Neuronal stem cell (in vitro differentiated cells): ENCODE results near the gene SLC66A2.
A peak's percentile ranks its signal among the peaks of the same experiment; 100 is the strongest.

Experiments
- DNase-seq: peaks from one replicate; pipeline ENCODE4 v3.0.0-alpha.2; 2013; ENCODE audit warnings: low spot score
- H2AFZ ChIP-seq: one replicate; pipeline ENCODE4 v1.6.1; 2013; ENCODE audit warnings: mild to moderate bottlenecking, low read length, inconsistent platforms
- H2AK5ac ChIP-seq: 2 replicates; pipeline ENCODE4 v1.6.1; 2013; ENCODE audit warnings: low read depth, mild to moderate bottlenecking, inconsistent platforms, low read length, moderate library complexity, mixed read lengths
- H2BK120ac ChIP-seq: 2 replicates; pipeline ENCODE4 v1.6.1; 2013; ENCODE audit warnings: low read depth, mild to moderate bottlenecking, inconsistent platforms, low read length, moderate library complexity, mixed read lengths
- H2BK12ac ChIP-seq: one replicate; pipeline ENCODE4 v1.6.1; 2013; ENCODE audit warnings: low read length, inconsistent platforms
- H2BK15ac ChIP-seq: 2 replicates; pipeline ENCODE4 v1.6.1; 2013; ENCODE audit warnings: mild to moderate bottlenecking, low read length, inconsistent platforms, mixed read lengths
- H2BK5ac ChIP-seq: one replicate; pipeline ENCODE4 v1.6.1; 2013; ENCODE audit warnings: inconsistent platforms, mild to moderate bottlenecking, low read length, moderate library complexity
- H3K14ac ChIP-seq: one replicate; pipeline ENCODE4 v1.6.1; 2013; ENCODE audit warnings: low read length, inconsistent platforms
- H3K18ac ChIP-seq: 2 replicates; pipeline ENCODE4 v1.6.1; 2013; ENCODE audit warnings: low read length, inconsistent platforms
- H3K23ac ChIP-seq: 2 replicates; pipeline ENCODE4 v1.6.1; 2013; ENCODE audit warnings: low read depth, mild to moderate bottlenecking, mixed read lengths, low read length, inconsistent platforms; ENCODE audit not compliant: poor library complexity
- H3K27ac ChIP-seq: replicated peaks from 3 replicates; pipeline ENCODE4 v1.5.1; 2013; ENCODE audit warnings: low read length, inconsistent platforms
- H3K27me3 ChIP-seq, 3 experiments: 2 replicates each; pipeline ENCODE4 v1.6.1; 2013; ENCODE audit warnings: low read length in 3 of 3, mild to moderate bottlenecking in 2 of 3, inconsistent platforms in 1 of 3, low read depth in 1 of 3, mixed read lengths in 1 of 3, moderate library complexity in 1 of 3; ENCODE audit not compliant: control insufficient read depth in 3 of 3, insufficient read depth in 3 of 3
- H3K36me3 ChIP-seq, 2 donors: replicated peaks in 1 of 2; 2 replicates each; pipeline ENCODE4 v1.6.1; 2013; ENCODE audit warnings: low read length in 2 of 2; ENCODE audit not compliant: control insufficient read depth in 2 of 2, insufficient read depth in 2 of 2
- H3K4ac ChIP-seq: 2 replicates; pipeline ENCODE4 v1.6.1; 2013; ENCODE audit warnings: inconsistent platforms, mild to moderate bottlenecking, low read length, moderate library complexity
- H3K4me1 ChIP-seq, 2 donors: 1 replicate in 1 of 2; 2 replicates in 1 of 2; pipeline ENCODE4 v1.6.1; 2013; ENCODE audit warnings: low read length in 2 of 2, low read depth in 1 of 2; ENCODE audit not compliant: control insufficient read depth in 2 of 2, insufficient read depth in 1 of 2
- H3K4me2 ChIP-seq: one replicate; pipeline ENCODE4 v1.6.1; 2013; ENCODE audit warnings: mild to moderate bottlenecking, low read length, inconsistent platforms; ENCODE audit not compliant: insufficient read depth, poor library complexity, severe bottlenecking
- H3K4me3 ChIP-seq, 2 donors: 2 replicates each; pipeline ENCODE4 v1.5.1; 2013; ENCODE audit warnings: low read length in 2 of 2, mild to moderate bottlenecking in 2 of 2, inconsistent platforms in 1 of 2, moderate library complexity in 1 of 2
- H3K79me1 ChIP-seq: one replicate; pipeline ENCODE4 v1.6.1; 2013; ENCODE audit warnings: low read depth, mild to moderate bottlenecking, inconsistent platforms, low read length, moderate library complexity
- H3K9ac ChIP-seq: one replicate; pipeline ENCODE4 v1.6.1; 2013; ENCODE audit warnings: mild to moderate bottlenecking, low read depth, low read length, inconsistent platforms; ENCODE audit not compliant: poor library complexity
- H3K9me3 ChIP-seq, 2 donors: replicated peaks in 1 of 2; 2 replicates each; pipeline versions ENCODE3 to v1.6.1; 2013; ENCODE audit warnings: low read length in 2 of 2, mild to moderate bottlenecking in 2 of 2, inconsistent platforms in 1 of 2, low read depth in 1 of 2, mixed read lengths in 1 of 2, moderate library complexity in 1 of 2; ENCODE audit not compliant: control insufficient read depth in 2 of 2, insufficient read depth in 1 of 2
- H4K8ac ChIP-seq: one replicate; pipeline ENCODE4 v1.6.1; 2013; ENCODE audit warnings: low read depth, mild to moderate bottlenecking, inconsistent platforms, low read length, moderate library complexity
- H4K91ac ChIP-seq: one replicate; pipeline ENCODE4 v1.6.1; 2013; ENCODE audit warnings: low read length, low read depth, mild to moderate bottlenecking, inconsistent platforms; ENCODE audit not compliant: poor library complexity
- WGBS, 2 donors: extraction: QIAGEN DNeasy Blood & Tissue Kit; methylation state at CpG; one replicate each; pipeline ENCODE4 v1.1.7; 2013; ENCODE audit warnings: missing lambda C conversion rate in 2 of 2, mixed read lengths in 1 of 2; ENCODE audit not compliant: insufficient read length in 2 of 2, insufficient replicate concordance in 1 of 2; ENCODE audit errors: extremely low coverage in 2 of 2; 5-methylcytosine and 5-hydroxymethylcytosine counted together

SLC66A2 gene

GRCh38 chr18:79873449-79874110 is 77.9 kb downstream of the SLC66A2 start:
- H3K18ac ChIP-seq, result peak overlapping the region; percentile 81
- no peak overlapping the region for H2AFZ ChIP-seq
- H3K14ac ChIP-seq, result peak overlapping the region; percentile 14
- peak overlapping the region; percentile 83 for H4K8ac ChIP-seq
- DNase-seq, result no peak
- H3K79me1 ChIP-seq, result no peaks in the 10 kb centered on the region
- peak overlapping the region; percentile 12 for H3K9ac ChIP-seq
- H2AK5ac ChIP-seq, result peak overlapping the region; percentile 71
- no peak overlapping the region for H3K4me3 ChIP-seq
- H4K91ac ChIP-seq, result no peak overlapping the region
- peak overlapping the region; percentile 95 for H2BK15ac ChIP-seq
- H3K36me3 ChIP-seq, result no peaks in the 10 kb centered on the region
- H3K4ac ChIP-seq, result no peak overlapping the region
- H3K4me1 ChIP-seq, result peaks cover 2 to 13% of the 10 kb centered on the region in 2 donors
- no peak overlapping the region for H2BK5ac ChIP-seq
- H3K23ac ChIP-seq, result no peak overlapping the region
- H3K9me3 ChIP-seq, result no peaks in the 10 kb centered on the region
- peaks cover 0 to 32% (median 0%) of the 10 kb centered on the region in 3 experiments for H3K27me3 ChIP-seq
- no peak overlapping the region for H3K27ac ChIP-seq
- no peak overlapping the region for H2BK120ac ChIP-seq
- H2BK12ac ChIP-seq, result no peak overlapping the region
- no CpG with 5 or more reads among the region's 34 CpGs for WGBS, 2 donors
- no peak overlapping the region for H3K4me2 ChIP-seq

GRCh38 chr18:79872527-79873444 is 78.7 kb downstream of the SLC66A2 start:
- Histone ChIP-seq H3K27ac (peak overlapping the region; percentile 24), H4K8ac (no peak overlapping the region), H3K18ac (peak overlapping the region; percentile 77), H2BK12ac (no peak overlapping the region), H3K9ac (no peak overlapping the region), H3K4me1 (peaks cover 2 to 13% of the 10 kb centered on the region in 2 donors), H2AK5ac (peak overlapping the region; percentile 71), H2AFZ (peak overlapping the region; percentile 76), H3K9me3 (no peaks in the 10 kb centered on the region), H3K23ac (no peak overlapping the region), H3K27me3 (peaks cover 0 to 31% (median 0%) of the 10 kb centered on the region in 3 experiments), H3K14ac (no peak overlapping the region), H4K91ac (no peak overlapping the region), H3K36me3 (no peaks in the 10 kb centered on the region), H3K79me1 (no peaks in the 10 kb centered on the region), H2BK5ac (no peak overlapping the region), H3K4me3 (no peak overlapping the region), H3K4me2 (no peak overlapping the region), H2BK120ac (no peak overlapping the region), H3K4ac (no peak overlapping the region), H2BK15ac (peak overlapping the region; percentile 95)
- DNase-seq, result no peak
- no CpG with 5 or more reads among the region's 36 CpGs for WGBS, 2 donors

- no peak overlapping the region for H4K91ac ChIP-seq
- H3K9ac ChIP-seq, result no peak overlapping the region
- peak overlapping the region; percentile 31 for H2BK120ac ChIP-seq
- H3K27ac ChIP-seq, result no peak overlapping the region
- H2BK5ac ChIP-seq, result no peak overlapping the region
- H3K79me1 ChIP-seq, result no peaks in the 10 kb centered on the region
- no peaks in the 10 kb centered on the region for H3K9me3 ChIP-seq
- H4K8ac ChIP-seq, result no peak overlapping the region
- H3K4ac ChIP-seq, result no peak overlapping the region
- no peaks in the 10 kb centered on the region for H3K36me3 ChIP-seq
- peak overlapping the region; percentile 44 for H3K23ac ChIP-seq
- H3K4me3 ChIP-seq, result no peak overlapping the region
- no peak overlapping the region for H2BK12ac ChIP-seq
- WGBS, 2 donors, result no CpG with 5 or more reads among the region's 33 CpGs
- peak overlapping the region; percentile 4 for H2AK5ac ChIP-seq
- H3K4me1 ChIP-seq, result peaks cover 2 to 9% of the 10 kb centered on the region in 2 donors
- no peak overlapping the region for H2AFZ ChIP-seq
- no peak for DNase-seq
- no peak overlapping the region for H3K14ac ChIP-seq
- peak overlapping the region; percentile 87 for H3K18ac ChIP-seq
- H3K27me3 ChIP-seq, result peaks cover 0 to 23% (median 0%) of the 10 kb centered on the region in 3 experiments
- peak overlapping the region; percentile 81 for H2BK15ac ChIP-seq
- no peak overlapping the region for H3K4me2 ChIP-seq
These were observed 79.9 kb downstream of the SLC66A2 start for GRCh38 chr18:79871481-79872091.
